Nephron progenitor cell (in vitro differentiated cells): ENCODE results near the gene CEBPZOS.
A peak's percentile ranks its signal among the peaks of the same experiment; 100 is the strongest.

Experiments used
- DNase-seq: peaks from one replicate; pipeline ENCODE4 v3.0.0; 2021
- H3K27ac Mint-ChIP-seq: 2 replicates; pipeline ENCODE4 v1.8.0; 2021; ENCODE audit warnings: mild to moderate bottlenecking, moderate library complexity, mixed read lengths
- H3K27me3 Mint-ChIP-seq: 2 replicates; pipeline ENCODE4 v1.8.0; 2021; ENCODE audit warnings: mild to moderate bottlenecking, low read depth, mixed read lengths; ENCODE audit not compliant: poor library complexity
- H3K36me3 Mint-ChIP-seq: 2 replicates; pipeline ENCODE4 v1.8.0; 2021; ENCODE audit warnings: low read depth, mixed read lengths
- H3K4me1 Mint-ChIP-seq: 2 replicates; pipeline ENCODE4 v1.8.0; 2021; ENCODE audit warnings: mixed read lengths
- H3K4me3 Mint-ChIP-seq: 2 replicates; pipeline ENCODE4 v1.8.0; 2021; ENCODE audit warnings: mild to moderate bottlenecking, moderate library complexity, mixed read lengths
- H3K9me3 Mint-ChIP-seq: 2 replicates; pipeline ENCODE4 v1.8.0; 2021; ENCODE audit warnings: mild to moderate bottlenecking, moderate library complexity, mixed read lengths
- CTCF ChIP-seq: fragments of 200-600 bp; sonication (generic); IDR thresholded peaks from 2 replicates; pipeline ENCODE4 v1.5.0; 2021; ENCODE audit warnings: antibody characterized with exemption

Gene CEBPZOS

DNA sequence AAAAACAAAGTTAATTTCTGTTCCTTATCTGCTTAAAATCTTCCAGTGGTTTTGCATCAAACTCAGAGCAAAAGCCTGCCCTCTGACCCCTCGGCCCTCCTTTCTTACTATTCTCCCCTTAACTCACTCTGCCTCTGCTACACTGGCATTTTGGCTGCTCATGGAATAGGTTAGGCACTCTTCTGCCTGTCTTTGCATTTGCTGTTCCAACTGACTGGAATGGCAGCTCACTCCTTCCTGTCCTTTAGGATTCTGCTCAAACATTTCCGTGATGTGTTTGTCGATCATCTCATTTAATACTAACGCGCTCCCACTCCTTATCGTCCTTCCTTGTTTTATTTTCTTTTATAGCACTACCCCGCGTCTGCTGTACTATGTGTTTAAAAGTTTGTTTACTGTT is 34.3 kb downstream of the CEBPZOS start:
- H3K4me1 Mint-ChIP-seq = peaks cover 18% of the 10 kb centered on the region
- no peaks in the 10 kb centered on the region for H3K9me3 Mint-ChIP-seq
- TF ChIP-seq CTCF = no peak
- peak; percentile 6 for DNase-seq
- H3K36me3 Mint-ChIP-seq = peaks cover 24% of the 10 kb centered on the region
- no peak overlapping the region for H3K4me3 Mint-ChIP-seq
- H3K27me3 Mint-ChIP-seq = no peaks in the 10 kb centered on the region
- H3K27ac Mint-ChIP-seq = no peak overlapping the region

- peak; percentile 82 for DNase-seq
- TF ChIP-seq CTCF = no peak
- H3K36me3 Mint-ChIP-seq = peaks cover 32% of the 10 kb centered on the region
- no peaks in the 10 kb centered on the region for H3K27me3 Mint-ChIP-seq
- no peaks in the 10 kb centered on the region for H3K9me3 Mint-ChIP-seq
- no peak within 1 kb of the TSS for H3K4me3 Mint-ChIP-seq
- no peak within 1 kb of the TSS for H3K27ac Mint-ChIP-seq
- H3K4me1 Mint-ChIP-seq = peaks cover 12% of the 10 kb centered on the region
These were observed 35.2 kb downstream of the CEBPZOS start, which contains the start of the genes CEBPZ and NDUFAF7 for GRCh38 chr2:37231241-37232130. Gene CEBPZ (minus strand): TSS chr2:37231596. CDS start chr2:37231567, 29 bp downstream. Gene NDUFAF7 (plus strand): TSS chr2:37231658. CDS start chr2:37231706, 48 bp downstream.

- H3K36me3 Mint-ChIP-seq = peaks cover 30% of the 10 kb centered on the region
- H3K27me3 Mint-ChIP-seq = no peaks in the 10 kb centered on the region
- H3K9me3 Mint-ChIP-seq = no peaks in the 10 kb centered on the region
These were observed 36.0 kb downstream of the CEBPZOS start for GRCh38 chr2:37232131-37232933.

GRCh38 chr2:37243435-37243834 is 47.1 kb downstream of the CEBPZOS start:
- TF ChIP-seq CTCF = no peak
- H3K4me3 Mint-ChIP-seq = no peak overlapping the region
- H3K36me3 Mint-ChIP-seq = peaks cover 53% of the 10 kb centered on the region
- no peaks in the 10 kb centered on the region for H3K27me3 Mint-ChIP-seq
- H3K4me1 Mint-ChIP-seq = no peaks in the 10 kb centered on the region
- H3K27ac Mint-ChIP-seq = no peak overlapping the region
- H3K9me3 Mint-ChIP-seq = peaks cover 9% of the 10 kb centered on the region
- no peak for DNase-seq

More at GRCh38 chr2:37232131-37232933, 36.0 kb downstream of the CEBPZOS start:
- Mint-ChIP-seq H3K4me1 (peaks cover 3% of the 10 kb centered on the region), H3K4me3 (no peak overlapping the region), H3K27ac (no peak overlapping the region)
- no peak for TF ChIP-seq CTCF
- DNase-seq = peak; percentile 26

DNA sequence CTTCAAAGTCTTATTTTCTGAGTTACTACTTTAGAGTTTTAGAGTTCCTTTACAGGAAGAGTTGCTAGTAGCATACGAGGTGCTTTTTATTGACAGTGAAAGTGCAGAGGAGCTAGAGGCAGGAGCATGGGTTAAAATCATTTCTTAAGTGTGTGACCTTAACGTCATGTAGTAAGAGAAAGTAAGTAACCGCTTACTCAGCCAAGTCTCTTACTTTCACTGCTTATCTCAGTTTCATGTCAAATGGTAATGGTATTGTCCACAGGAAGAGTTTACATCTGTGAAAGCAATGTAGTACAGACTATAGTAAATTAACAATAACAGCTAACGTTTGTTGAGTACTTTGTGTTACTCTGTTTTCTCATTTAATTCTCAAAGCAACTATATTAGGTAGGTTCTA is 47.7 kb downstream of the CEBPZOS start:
- Mint-ChIP-seq H3K27ac (no peak overlapping the region), H3K27me3 (no peaks in the 10 kb centered on the region), H3K9me3 (peaks cover 9% of the 10 kb centered on the region), H3K4me3 (no peak overlapping the region), H3K4me1 (no peaks in the 10 kb centered on the region), H3K36me3 (peaks cover 53% of the 10 kb centered on the region)
- no peak for TF ChIP-seq CTCF
- DNase-seq = no peak
